ENCODE results near the gene MYO1B.

DNA sequence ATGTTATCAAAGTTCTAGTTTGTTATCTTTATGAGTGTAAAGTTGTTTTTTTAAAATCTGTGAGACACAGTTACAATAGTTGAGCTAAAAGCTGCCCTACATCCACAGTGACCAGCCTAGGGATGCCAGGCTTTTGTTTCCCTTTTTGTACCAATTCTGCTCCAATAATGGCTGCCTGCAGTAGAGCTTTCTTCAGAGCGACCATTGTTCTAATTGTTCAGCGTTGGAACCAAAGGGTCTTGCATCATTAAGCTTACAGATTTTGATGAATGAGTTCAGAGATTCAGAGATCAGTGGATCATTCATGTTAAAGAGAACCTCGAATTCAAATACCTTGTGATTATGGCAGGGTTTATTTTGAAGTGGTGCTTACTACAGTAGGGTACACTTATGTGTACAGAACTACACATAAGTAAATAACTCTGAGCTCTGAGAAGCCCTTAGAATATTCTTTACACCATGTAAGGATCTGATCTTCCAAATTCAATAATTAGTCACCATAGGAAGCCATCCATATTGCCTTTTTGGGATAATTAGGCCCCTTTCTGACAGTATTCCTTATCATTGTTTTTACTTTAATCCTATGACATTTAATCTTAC is 157.9 kb downstream of the MYO1B start:
- TF ChIP-seq, protein P1, sequence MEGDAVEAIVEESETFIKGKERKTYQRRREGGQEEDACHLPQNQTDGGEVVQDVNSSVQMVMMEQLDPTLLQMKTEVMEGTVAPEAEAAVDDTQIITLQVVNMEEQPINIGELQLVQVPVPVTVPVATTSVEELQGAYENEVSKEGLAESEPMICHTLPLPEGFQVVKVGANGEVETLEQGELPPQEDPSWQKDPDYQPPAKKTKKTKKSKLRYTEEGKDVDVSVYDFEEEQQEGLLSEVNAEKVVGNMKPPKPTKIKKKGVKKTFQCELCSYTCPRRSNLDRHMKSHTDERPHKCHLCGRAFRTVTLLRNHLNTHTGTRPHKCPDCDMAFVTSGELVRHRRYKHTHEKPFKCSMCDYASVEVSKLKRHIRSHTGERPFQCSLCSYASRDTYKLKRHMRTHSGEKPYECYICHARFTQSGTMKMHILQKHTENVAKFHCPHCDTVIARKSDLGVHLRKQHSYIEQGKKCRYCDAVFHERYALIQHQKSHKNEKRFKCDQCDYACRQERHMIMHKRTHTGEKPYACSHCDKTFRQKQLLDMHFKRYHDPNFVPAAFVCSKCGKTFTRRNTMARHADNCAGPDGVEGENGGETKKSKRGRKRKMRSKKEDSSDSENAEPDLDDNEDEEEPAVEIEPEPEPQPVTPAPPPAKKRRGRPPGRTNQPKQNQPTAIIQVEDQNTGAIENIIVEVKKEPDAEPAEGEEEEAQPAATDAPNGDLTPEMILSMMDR (IDR thresholded peaks at IDR 0.05; ENCODE audit: low read length), result no peak
- no peak for TF ChIP-seq EZH2 (IDR thresholded peaks at IDR 0.05; ENCODE audit: borderline replicate concordance, low read length)
